A549 (cell line): ENCODE measurements around the gene AKR7A2. TPM values are rescaled to one million over a fixed set of nuclear protein-coding genes. Genes with fewer than 3 reads are reported as not detected.

Source experiments
- ATAC-seq, 2 experiments: fragments of 200-7000 bp in 1 of 2; fragments of >200 bp in 1 of 2; cut with Nextera tagmentation in 1 of 2; cut with Tn5 transposase in 1 of 2; 3 replicates each; pipeline versions ENCODE4 v1.8.0 to v1.9.1; 2018 to 2020; ENCODE audit warnings: mild to moderate bottlenecking in 1 of 2, moderate library complexity in 1 of 2
- CTCF ChIA-PET: fragments of 300-600 bp; sonication (Branson Sonifier 250); formaldehyde crosslinking; extraction: SDS; loops from one replicate; lab custom pipeline; 2021; ENCODE audit warnings: antibody characterized with exemption, inconsistent platforms; lab: Yijun Ruan, JAX
- POLR2A ChIA-PET: fragments of 350-600 bp; formaldehyde crosslinking; extraction: SDS; loops from one replicate; lab custom pipeline; 2021; ENCODE audit warnings: antibody characterized with exemption, inconsistent platforms; lab: Yijun Ruan, JAX
- DNase-seq, 2 experiments: peaks; one replicate each; pipeline versions ENCODE4 v3.0.0 to v3.0.0-alpha.2; 2011 to 2016; ENCODE audit warnings: low read depth in 1 of 2, low spot score in 1 of 2
- FAIRE-seq: peaks from 2 replicates; lab custom pipeline; 2011; peaks lifted over from hg19 to GRCh38; lab: Jason Lieb, UNC
- H3K27ac ChIP-seq, 2 experiments: fragments of >200 bp; sonication (Bioruptor Twin); formaldehyde crosslinking; 3 replicates each; pipeline ENCODE4 v1.5.1; 2016 to 2017
- H3K4me1 ChIP-seq: fragments of >200 bp; sonication (Bioruptor Twin); formaldehyde crosslinking; 3 replicates; pipeline ENCODE4 v1.6.1; 2016
- H3K4me2 ChIP-seq: fragments of >200 bp; sonication (Bioruptor Twin); formaldehyde crosslinking; 3 replicates; pipeline ENCODE4 v1.6.1; 2016
- H3K4me3 ChIP-seq: fragments of >200 bp; sonication (Bioruptor Twin); formaldehyde crosslinking; 3 replicates; pipeline ENCODE4 v1.5.1; 2016
- H3K9me3 ChIP-seq: fragments of >200 bp; sonication (Bioruptor Twin); formaldehyde crosslinking; 3 replicates; pipeline ENCODE4 v1.6.1; 2016
- BCL3 ChIP-seq: fragments of >200 bp; sonication (Bioruptor Twin); formaldehyde crosslinking; IDR thresholded peaks from 3 replicates; pipeline ENCODE4 v1.6.1; 2016
- CBX8 ChIP-seq: fragments of 200-600 bp; sonication (generic); IDR thresholded peaks from 2 replicates; pipeline ENCODE4 v1.6.1; 2016
- CEBPB ChIP-seq, 2 experiments: fragments of >200 bp in 1 of 2; sonication (Bioruptor Twin) in 1 of 2; formaldehyde crosslinking in 1 of 2; IDR thresholded peaks; 2 replicates each; pipeline ENCODE4 v1.6.1; 2012 to 2016
- CHD2 ChIP-seq: fragments of 150-350 bp; IDR thresholded peaks from 2 replicates; pipeline ENCODE4 v1.6.1; 2014; ENCODE audit warnings: low read length; ENCODE audit not compliant: partially characterized antibody
- CTCF ChIP-seq: fragments of >200 bp; sonication (Bioruptor Twin); formaldehyde crosslinking; IDR thresholded peaks from 3 replicates; pipeline ENCODE4 v1.5.1; 2016
- E2F6 ChIP-seq: IDR thresholded peaks from 2 replicates; pipeline ENCODE4 v1.6.1; 2012; ENCODE audit warnings: low read depth, borderline replicate concordance
- EHF ChIP-seq: fragments of 250-450 bp; sonication (Bioruptor Pico); IDR thresholded peaks from 2 replicates; pipeline ENCODE4 v1.5.0; 2020; ENCODE audit warnings: mild to moderate bottlenecking
- ELK1 ChIP-seq: fragments of 150-350 bp; IDR thresholded peaks from 2 replicates; pipeline ENCODE4 v1.6.1; 2014; ENCODE audit warnings: low read depth, mild to moderate bottlenecking, low read length
- ESRRA ChIP-seq: fragments of 150-350 bp; IDR thresholded peaks from 2 replicates; pipeline ENCODE4 v1.6.1; 2014; ENCODE audit warnings: mild to moderate bottlenecking, low read length, borderline replicate concordance
- FOSB ChIP-seq: fragments of 250-450 bp; sonication (Bioruptor Pico); IDR thresholded peaks from 2 replicates; pipeline ENCODE4 v1.5.0; 2020; ENCODE audit warnings: mild to moderate bottlenecking, moderate library complexity
- FOXS1 ChIP-seq: fragments of 250-450 bp; sonication (Bioruptor Pico); IDR thresholded peaks from 2 replicates; pipeline ENCODE4 v1.5.0; 2020; ENCODE audit warnings: mild to moderate bottlenecking, moderate library complexity
- HDAC2 ChIP-seq: fragments of 200-600 bp; sonication (generic); IDR thresholded peaks from 2 replicates; pipeline ENCODE4 v1.6.1; 2016
- HEYL ChIP-seq: fragments of 250-450 bp; sonication (Bioruptor Pico); IDR thresholded peaks from 2 replicates; pipeline ENCODE4 v1.8.0; 2021; ENCODE audit warnings: mild to moderate bottlenecking, moderate library complexity
- KDM5A ChIP-seq: fragments of 200-600 bp; sonication (generic); IDR thresholded peaks from 2 replicates; pipeline ENCODE4 v1.6.1; 2016; ENCODE audit warnings: antibody characterized with exemption, mild to moderate bottlenecking
- MAFK ChIP-seq: fragments of 450-650 bp; IDR thresholded peaks from 2 replicates; pipeline ENCODE4 v1.6.1; 2014; ENCODE audit not compliant: partially characterized antibody
- MAX ChIP-seq: IDR thresholded peaks from 2 replicates; pipeline ENCODE4 v1.6.1; 2012
- NFE2L2 ChIP-seq: fragments of 150-350 bp; conservative IDR thresholded peaks from 2 replicates; pipeline ENCODE4 v1.6.1; 2014; ENCODE audit warnings: low read length
- NPAS2 ChIP-seq: fragments of 250-450 bp; sonication (Bioruptor Pico); IDR thresholded peaks from 2 replicates; pipeline ENCODE4 v1.8.0; 2022; ENCODE audit warnings: mild to moderate bottlenecking, moderate library complexity, borderline replicate concordance
- POLR2A ChIP-seq: IDR thresholded peaks from 2 replicates; pipeline ENCODE4 v1.6.1; 2012; ENCODE audit warnings: mild to moderate bottlenecking, low read length
- RAD21 ChIP-seq, 2 experiments: fragments of >200 bp in 1 of 2; sonication (Bioruptor Twin) in 1 of 2; formaldehyde crosslinking in 1 of 2; IDR thresholded peaks in 1 of 2; conservative IDR thresholded peaks in 1 of 2; 2 replicates in 1 of 2; 3 replicates in 1 of 2; pipeline ENCODE4 v1.6.1; 2012 to 2018; ENCODE audit warnings: inconsistent platforms in 1 of 2
- TFCP2L1 ChIP-seq: fragments of 250-450 bp; sonication (Bioruptor Pico); IDR thresholded peaks from 2 replicates; pipeline ENCODE4 v1.5.0; 2021; ENCODE audit warnings: mild to moderate bottlenecking
- TP53 ChIP-seq: fragments of 250-450 bp; sonication (Bioruptor Pico); IDR thresholded peaks from 2 replicates; pipeline ENCODE4 v1.5.0; 2021; ENCODE audit warnings: mild to moderate bottlenecking, moderate library complexity
- ZFP36 ChIP-seq: fragments of 450-650 bp; IDR thresholded peaks from 2 replicates; pipeline ENCODE4 v1.6.1; 2014; ENCODE audit warnings: borderline replicate concordance; ENCODE audit not compliant: partially characterized antibody
- ZSCAN20 ChIP-seq: fragments of 250-450 bp; sonication (Bioruptor Pico); IDR thresholded peaks from 2 replicates; pipeline ENCODE4 v1.8.0; 2022; ENCODE audit warnings: mild to moderate bottlenecking, moderate library complexity
- WGBS: methylation state at CpG from one replicate; pipeline ENCODE4 v1.1.6; 2017; ENCODE audit errors: missing lambda C conversion rate; 5-methylcytosine and 5-hydroxymethylcytosine counted together
- polyA plus RNA-seq, 4 experiments: library from polyadenylated mRNA; depleted of rRNA in 3 of 4; stranded (reverse); fragments of >200 nt; fragmentation: RNase III in 1 of 4; extraction: RNeasy Plus Mini Kit Qiagen cat#74134 plus additional on column Dnase treatment in 1 of 4; gene quantifications; 2 replicates in 3 of 4; 3 replicates in 1 of 4; pipeline ENCODE4 v1.2.3, GENCODE V29; 2011 to 2017

The AKR7A2 gene
- polyA plus RNA-seq, 2 of the 4 experiments (the other 2 are of a cell fraction), result 22.2 to 31.4 TPM

GRCh38 chr1:19349999-19350398, 38.1 kb upstream of the AKR7A2 start (continued):
- TF ChIP-seq ELK1, result no peak
- TF ChIP-seq TFCP2L1 (CRISPR knock-in tag), result no peak
- no peak for TF ChIP-seq CTCF

GRCh38 chr1:19348441-19349198, 36.7 kb upstream of the AKR7A2 start:
- ChIA-PET POLR2A (no interaction called here), CTCF (interaction anchor here (0.8 to 1.7 kb wide), 5 partner anchors 8 to 305 kb away, joined by 3 to 6 read pairs (median 3); no protein-coding TSS in a partner anchor)
- ATAC-seq, result no peak
- Histone ChIP-seq H3K4me2 (no peak overlapping the region), H3K9me3 (no peaks in the 10 kb centered on the region), H3K4me3 (no peak overlapping the region), H3K4me1 (no peaks in the 10 kb centered on the region), H3K27ac (no peak overlapping the region)
- DNase-seq, result no peak
- TF ChIP-seq FOXS1 (no peak), HDAC2 (no peak), CHD2 (no peak), EHF (no peak), MAFK (no peak), E2F6 (no peak), CBX8 (no peak), NPAS2 (CRISPR knock-in tag) (no peak), ZSCAN20 (no peak), ZFP36 (no peak)
- 86% methylated on average over 7 of the region's 15 CpGs for WGBS
- no peak for FAIRE-seq

- H3K27ac ChIP-seq, result no peak overlapping the region
- DNase-seq (no peak), FAIRE-seq (no peak), ATAC-seq (no peak)
- ChIA-PET POLR2A (no interaction called here), CTCF (interaction anchor here (0.9 to 1.2 kb wide), 3 partner anchors 27 to 312 kb away, joined by 3 to 7 read pairs (median 3); no protein-coding TSS in a partner anchor)
- H3K9me3 ChIP-seq, result no peaks in the 10 kb centered on the region
- no peak overlapping the region for H3K4me2 ChIP-seq
- TF ChIP-seq HEYL (no peak), KDM5A (no peak), TP53 (CRISPR knock-in tag) (no peak), FOSB (CRISPR knock-in tag) (no peak), CEBPB (IDR thresholded peaks at IDR 0.05) (no peak), EHF (no peak)
- WGBS, result 88% methylated on average over 13 of the region's 14 CpGs
- H3K4me3 ChIP-seq, result no peak overlapping the region
- H3K4me1 ChIP-seq, result no peaks in the 10 kb centered on the region
Measured at GRCh38 chr1:19347533-19348172, 35.7 kb upstream of the AKR7A2 start.

- H3K4me1 ChIP-seq, result no peaks in the 10 kb centered on the region
- H3K4me2 ChIP-seq, result no peak overlapping the region
- no peak for ATAC-seq
- FAIRE-seq, result no peak
- H3K9me3 ChIP-seq, result no peaks in the 10 kb centered on the region
- no peak overlapping the region for H3K27ac ChIP-seq
- no peak overlapping the region for H3K4me3 ChIP-seq
- ChIA-PET CTCF (interaction anchor here (0.6 to 3.4 kb wide), 7 partner anchors 9 to 314 kb away, joined by 3 to 12 read pairs (median 4); no protein-coding TSS in a partner anchor), POLR2A (no interaction called here)
- DNase-seq, result no peak
- WGBS, result 91% methylated on average over 6 of the region's 6 CpGs
- no peak for TF ChIP-seq ESRRA
- TF ChIP-seq CEBPB (IDR thresholded peaks at IDR 0.05), result no peak
- no peak for TF ChIP-seq EHF
- no peak for TF ChIP-seq RAD21 (conservative IDR thresholded peaks at IDR 0.05 in 1 of 2, IDR thresholded peaks at IDR 0.05 in 1 of 2)
- TF ChIP-seq BCL3, result no peak
- TF ChIP-seq ZSCAN20, result no peak
- TF ChIP-seq POLR2A, result no peak
- TF ChIP-seq MAX, result no peak
- TF ChIP-seq NFE2L2, result no peak
Measured at GRCh38 chr1:19346026-19346425, 34.1 kb upstream of the AKR7A2 start.
